GM12878 (cell line): ENCODE results near the gene WBP2NL. TPM values are rescaled to one million over a fixed set of nuclear protein-coding genes. Genes with fewer than 3 reads are reported as not detected.
A peak's percentile ranks its signal among the peaks of the same experiment; 100 is the strongest.

Experiments used
- CEBPB ChIP-seq, 2 experiments: fragments of 150-350 bp in 1 of 2; IDR thresholded peaks; 2 replicates each; pipeline ENCODE4 v1.6.1; 2012 to 2014; ENCODE audit warnings: low read depth in 2 of 2, low read length in 2 of 2, borderline replicate concordance in 1 of 2, inconsistent platforms in 1 of 2
- CHD4 ChIP-seq: fragments of 200-600 bp; sonication (generic); IDR thresholded peaks from 2 replicates; pipeline ENCODE4 v1.6.1; 2016; ENCODE audit warnings: mild to moderate bottlenecking
- ETV6 ChIP-seq, 2 experiments: fragments of 450-650 bp in 1 of 2; IDR thresholded peaks in 1 of 2; conservative IDR thresholded peaks in 1 of 2; 2 replicates each; pipeline ENCODE4 v1.6.1; 2014; ENCODE audit warnings: antibody characterized with exemption in 1 of 2, borderline replicate concordance in 1 of 2, low read depth in 1 of 2, mild to moderate bottlenecking in 1 of 2, moderate library complexity in 1 of 2
- FOXM1 ChIP-seq: IDR thresholded peaks from 2 replicates; pipeline ENCODE4 v1.6.1; 2012; ENCODE audit warnings: low read depth, mild to moderate bottlenecking, inconsistent platforms, low read length, moderate library complexity
- HDAC2 ChIP-seq: fragments of 200-600 bp; sonication (generic); IDR thresholded peaks from 2 replicates; pipeline ENCODE4 v1.6.1; 2017
- HDAC6 ChIP-seq: fragments of 200-600 bp; sonication (generic); IDR thresholded peaks from one replicate; pipeline ENCODE4 v1.8.0; 2017; ENCODE audit warnings: antibody characterized with exemption; ENCODE audit not compliant: unreplicated experiment
- HDGF ChIP-seq: fragments of 450-650 bp; IDR thresholded peaks from 2 replicates; pipeline ENCODE4 v1.6.1; 2016; ENCODE audit warnings: antibody characterized with exemption
- IRF4 ChIP-seq: IDR thresholded peaks from 2 replicates; pipeline ENCODE4 v1.6.1; 2011; ENCODE audit warnings: low read depth, low read length
- NR2F1 ChIP-seq: fragments of 450-650 bp; conservative IDR thresholded peaks from 2 replicates; pipeline ENCODE4 v1.6.1; 2017; ENCODE audit warnings: mild to moderate bottlenecking
- PAX5 ChIP-seq: IDR thresholded peaks from 2 replicates; pipeline ENCODE4 v1.6.1; 2011; ENCODE audit warnings: low read depth, low read length, borderline replicate concordance
- SMARCA5 ChIP-seq: fragments of 450-650 bp; IDR thresholded peaks from 2 replicates; pipeline ENCODE4 v1.6.1; 2017; ENCODE audit warnings: mild to moderate bottlenecking
- SMC3 ChIP-seq: IDR thresholded peaks from 2 replicates; pipeline ENCODE4 v1.6.1; 2011; ENCODE audit warnings: low read length, improper control_type of control experiment, borderline replicate concordance
- SP1 ChIP-seq: IDR thresholded peaks from one replicate; pipeline ENCODE4 v1.6.1; 2011; ENCODE audit warnings: low read depth, low read length
- SRF ChIP-seq, 2 experiments: IDR thresholded peaks; 2 replicates each; pipeline ENCODE4 v1.6.1; 2011; ENCODE audit warnings: low read depth in 2 of 2, low read length in 2 of 2, mild to moderate bottlenecking in 1 of 2, moderate library complexity in 1 of 2
- STAT1 ChIP-seq: fragments of 450-650 bp; conservative IDR thresholded peaks from 2 replicates; pipeline ENCODE4 v1.6.1; 2014; ENCODE audit warnings: antibody characterized with exemption, mild to moderate bottlenecking
- TBL1XR1 ChIP-seq: IDR thresholded peaks from 2 replicates; pipeline ENCODE4 v1.6.1; 2012; ENCODE audit warnings: low read depth, low read length, improper control_type of control experiment
- TCF12 ChIP-seq: IDR thresholded peaks from 2 replicates; pipeline ENCODE4 v1.6.1; 2011; ENCODE audit warnings: low read depth, mild to moderate bottlenecking, low read length
- WRNIP1 ChIP-seq: IDR thresholded peaks from 2 replicates; pipeline ENCODE4 v1.6.1; 2011; ENCODE audit warnings: low read depth, low read length, improper control_type of control experiment, borderline replicate concordance
- ZBED1 ChIP-seq: IDR thresholded peaks from 2 replicates; pipeline ENCODE4 v1.6.1; 2016; ENCODE audit warnings: borderline replicate concordance
- ZSCAN29 ChIP-seq: fragments of 450-650 bp; IDR thresholded peaks from 2 replicates; pipeline ENCODE4 v1.6.1; 2017; ENCODE audit warnings: mild to moderate bottlenecking, moderate library complexity
- polyA plus RNA-seq, 11 experiments: library from polyadenylated mRNA; depleted of rRNA in 4 of 11; unstranded in 6 of 11; stranded (reverse) in 5 of 11; fragments of >200 nt; fragmentation: Nextera tagmentation in 4 of 11; fragmentation: Illumina TruSeq in 1 of 11; extraction: Ambion mirVana in 4 of 11; extraction: Trizol in 1 of 11; gene quantifications; 1 replicate in 1 of 11; 2 replicates in 10 of 11; pipeline versions ENCODE4 v1.2.1 to v1.2.3, GENCODE V29; 2011 to 2016; ENCODE audit warnings: inconsistent platforms in 2 of 11, missing spikeins in 2 of 11, low read depth in 1 of 11
- total RNA-seq, 4 experiments: library from RNA; depleted of rRNA in 3 of 4; stranded (reverse); fragments of >200 nt in 3 of 4; fragmentation: Illumina TruSeq in 1 of 4; extraction: Trizol in 1 of 4; gene quantifications; 2 replicates each; pipeline versions ENCODE4 v1.2.1 to v1.2.3, GENCODE V29; 2013 to 2021
- TF ChIP-seq, protein P1 (sequence below): fragments of 450-650 bp; IDR thresholded peaks from 2 replicates; pipeline ENCODE4 v1.6.1; 2017; ENCODE audit warnings: low read depth, mild to moderate bottlenecking, moderate library complexity
- TF ChIP-seq, protein P2 (sequence below): fragments of 450-650 bp; IDR thresholded peaks from 2 replicates; pipeline ENCODE4 v1.6.1; 2017; ENCODE audit warnings: mild to moderate bottlenecking, moderate library complexity
- TF ChIP-seq, protein P3 (sequence below): IDR thresholded peaks from 2 replicates; pipeline ENCODE4 v1.6.1; 2011; ENCODE audit warnings: low read depth, low read length, improper control_type of control experiment, borderline replicate concordance
- TF ChIP-seq, protein P4 (sequence below): IDR thresholded peaks from 2 replicates; pipeline ENCODE4 v1.6.1; 2011; ENCODE audit warnings: low read depth, mild to moderate bottlenecking, low read length, moderate library complexity, borderline replicate concordance; ENCODE audit errors: extremely low read depth

Gene WBP2NL
- total and polyA plus RNA-seq, 10 of the 15 experiments (the other 5 are each of a cell fraction or from before 2014, with no cell fraction given): 0.46 to 1.9 (median 1.3) TPM

DNA sequence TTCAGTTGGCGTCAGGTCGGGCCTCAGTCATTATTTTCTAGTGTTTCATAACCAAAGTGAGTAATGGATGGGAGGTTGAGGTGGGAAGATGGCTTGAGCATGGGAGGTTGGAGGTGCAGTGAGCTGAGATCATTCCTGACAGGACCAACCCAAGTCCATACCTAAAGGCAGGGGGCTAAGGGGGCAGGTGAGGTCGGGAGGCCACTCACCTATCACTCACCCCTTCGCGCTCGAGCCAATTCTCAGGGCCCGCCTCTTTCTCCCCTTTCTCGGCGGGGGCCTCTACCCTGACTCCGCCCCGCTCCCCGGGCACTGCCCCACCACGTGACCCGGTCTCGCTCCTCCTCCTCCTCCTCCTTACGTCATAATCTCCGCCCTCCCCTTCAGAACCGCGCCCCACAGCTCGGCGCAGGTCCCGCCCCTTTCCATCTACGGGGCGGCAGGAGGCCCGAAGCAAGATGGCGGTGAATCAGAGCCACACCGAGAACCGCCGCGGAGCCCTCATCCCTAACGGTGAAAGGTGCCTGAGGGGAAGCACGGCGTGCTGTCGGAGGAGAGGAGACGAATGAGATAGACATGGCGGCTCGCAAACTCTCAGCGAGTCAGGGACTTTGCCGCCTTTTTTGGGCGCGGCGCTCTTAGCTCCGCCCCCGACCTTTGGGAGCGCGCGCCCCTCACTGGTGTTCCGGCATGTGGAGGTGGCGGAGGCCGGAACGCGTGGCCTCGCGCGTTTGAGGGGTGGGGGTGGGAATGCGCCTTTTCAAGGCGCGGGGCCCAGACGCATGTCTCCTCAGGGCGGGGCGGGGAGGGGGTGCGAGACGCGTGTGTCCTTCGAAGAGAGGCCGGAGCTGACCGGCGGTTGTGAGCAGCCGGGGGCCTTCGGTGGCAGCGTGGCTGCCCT is at the start of gene WBP2NL (continued):
- TF ChIP-seq WRNIP1 (no peak), TBL1XR1 (no peak), SP1 (peak; percentile 42), STAT1 (no peak), HDAC2 (no peak), NR2F1 (0 out of 2 replicates have a peak, but pooled peaks have one; percentile 34), SRF (IDR thresholded peaks at IDR 0.05; ENCODE audit: low read depth in 2 of 2, low read length in 2 of 2) (peak in 1 of 2 experiments; percentile 64; a peak in 1 of 4 replicates), ZBED1 (no peak), IRF4 (no peak), PAX5 (no peak), TCF12 (no peak), ZSCAN29 (no peak), HDAC6 (no peak), CEBPB (IDR thresholded peaks at IDR 0.05; ENCODE audit: borderline replicate concordance in 1 of 2, low read depth in 2 of 2, low read length in 2 of 2) (no peak), HDGF (peak; percentile 73; the same call in 1 of the 2 replicates), CHD4 (no peak), ETV6 (conservative IDR thresholded peaks at IDR 0.05 in 1 of 2, IDR thresholded peaks at IDR 0.05 in 1 of 2; ENCODE audit: borderline replicate concordance in 1 of 2, low read depth in 1 of 2) (no peak), SMARCA5 (no peak), SMC3 (no peak; the same call in 1 of the 2 replicates), FOXM1 (no peak)
- TF ChIP-seq, protein P1, sequence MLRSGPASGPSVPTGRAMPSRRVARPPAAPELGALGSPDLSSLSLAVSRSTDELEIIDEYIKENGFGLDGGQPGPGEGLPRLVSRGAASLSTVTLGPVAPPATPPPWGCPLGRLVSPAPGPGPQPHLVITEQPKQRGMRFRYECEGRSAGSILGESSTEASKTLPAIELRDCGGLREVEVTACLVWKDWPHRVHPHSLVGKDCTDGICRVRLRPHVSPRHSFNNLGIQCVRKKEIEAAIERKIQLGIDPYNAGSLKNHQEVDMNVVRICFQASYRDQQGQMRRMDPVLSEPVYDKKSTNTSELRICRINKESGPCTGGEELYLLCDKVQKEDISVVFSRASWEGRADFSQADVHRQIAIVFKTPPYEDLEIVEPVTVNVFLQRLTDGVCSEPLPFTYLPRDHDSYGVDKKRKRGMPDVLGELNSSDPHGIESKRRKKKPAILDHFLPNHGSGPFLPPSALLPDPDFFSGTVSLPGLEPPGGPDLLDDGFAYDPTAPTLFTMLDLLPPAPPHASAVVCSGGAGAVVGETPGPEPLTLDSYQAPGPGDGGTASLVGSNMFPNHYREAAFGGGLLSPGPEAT: 0 out of 2 replicates have a peak, but pooled peaks have one; percentile 40
- TF ChIP-seq, protein P2, sequence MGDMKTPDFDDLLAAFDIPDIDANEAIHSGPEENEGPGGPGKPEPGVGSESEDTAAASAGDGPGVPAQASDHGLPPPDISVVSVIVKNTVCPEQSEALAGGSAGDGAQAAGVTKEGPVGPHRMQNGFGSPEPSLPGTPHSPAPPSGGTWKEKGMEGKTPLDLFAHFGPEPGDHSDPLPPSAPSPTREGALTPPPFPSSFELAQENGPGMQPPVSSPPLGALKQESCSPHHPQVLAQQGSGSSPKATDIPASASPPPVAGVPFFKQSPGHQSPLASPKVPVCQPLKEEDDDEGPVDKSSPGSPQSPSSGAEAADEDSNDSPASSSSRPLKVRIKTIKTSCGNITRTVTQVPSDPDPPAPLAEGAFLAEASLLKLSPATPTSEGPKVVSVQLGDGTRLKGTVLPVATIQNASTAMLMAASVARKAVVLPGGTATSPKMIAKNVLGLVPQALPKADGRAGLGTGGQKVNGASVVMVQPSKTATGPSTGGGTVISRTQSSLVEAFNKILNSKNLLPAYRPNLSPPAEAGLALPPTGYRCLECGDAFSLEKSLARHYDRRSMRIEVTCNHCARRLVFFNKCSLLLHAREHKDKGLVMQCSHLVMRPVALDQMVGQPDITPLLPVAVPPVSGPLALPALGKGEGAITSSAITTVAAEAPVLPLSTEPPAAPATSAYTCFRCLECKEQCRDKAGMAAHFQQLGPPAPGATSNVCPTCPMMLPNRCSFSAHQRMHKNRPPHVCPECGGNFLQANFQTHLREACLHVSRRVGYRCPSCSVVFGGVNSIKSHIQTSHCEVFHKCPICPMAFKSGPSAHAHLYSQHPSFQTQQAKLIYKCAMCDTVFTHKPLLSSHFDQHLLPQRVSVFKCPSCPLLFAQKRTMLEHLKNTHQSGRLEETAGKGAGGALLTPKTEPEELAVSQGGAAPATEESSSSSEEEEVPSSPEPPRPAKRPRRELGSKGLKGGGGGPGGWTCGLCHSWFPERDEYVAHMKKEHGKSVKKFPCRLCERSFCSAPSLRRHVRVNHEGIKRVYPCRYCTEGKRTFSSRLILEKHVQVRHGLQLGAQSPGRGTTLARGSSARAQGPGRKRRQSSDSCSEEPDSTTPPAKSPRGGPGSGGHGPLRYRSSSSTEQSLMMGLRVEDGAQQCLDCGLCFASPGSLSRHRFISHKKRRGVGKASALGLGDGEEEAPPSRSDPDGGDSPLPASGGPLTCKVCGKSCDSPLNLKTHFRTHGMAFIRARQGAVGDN: 0 out of 2 replicates have a peak, but pooled peaks have one; percentile 42
- TF ChIP-seq, protein P3, sequence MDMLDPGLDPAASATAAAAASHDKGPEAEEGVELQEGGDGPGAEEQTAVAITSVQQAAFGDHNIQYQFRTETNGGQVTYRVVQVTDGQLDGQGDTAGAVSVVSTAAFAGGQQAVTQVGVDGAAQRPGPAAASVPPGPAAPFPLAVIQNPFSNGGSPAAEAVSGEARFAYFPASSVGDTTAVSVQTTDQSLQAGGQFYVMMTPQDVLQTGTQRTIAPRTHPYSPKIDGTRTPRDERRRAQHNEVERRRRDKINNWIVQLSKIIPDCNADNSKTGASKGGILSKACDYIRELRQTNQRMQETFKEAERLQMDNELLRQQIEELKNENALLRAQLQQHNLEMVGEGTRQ: peak; percentile 69
- TF ChIP-seq, protein P4, sequence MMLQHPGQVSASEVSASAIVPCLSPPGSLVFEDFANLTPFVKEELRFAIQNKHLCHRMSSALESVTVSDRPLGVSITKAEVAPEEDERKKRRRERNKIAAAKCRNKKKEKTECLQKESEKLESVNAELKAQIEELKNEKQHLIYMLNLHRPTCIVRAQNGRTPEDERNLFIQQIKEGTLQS: peak; percentile 73; the same call in 1 of the 2 replicates
